Measurements from ENCODE around the gene ANKFY1. TPM values are rescaled to one million over a fixed set of nuclear protein-coding genes. Genes with fewer than 3 reads are reported as not detected.
A peak's percentile ranks its signal among the peaks of the same experiment; 100 is the strongest.

The ANKFY1 gene
- total and polyA plus RNA-seq, 9 of the 15 experiments (the other 6 are each of a cell fraction or from before 2014, with no cell fraction given) = 4.3 to 25.6 (median 12.2) TPM

DNA sequence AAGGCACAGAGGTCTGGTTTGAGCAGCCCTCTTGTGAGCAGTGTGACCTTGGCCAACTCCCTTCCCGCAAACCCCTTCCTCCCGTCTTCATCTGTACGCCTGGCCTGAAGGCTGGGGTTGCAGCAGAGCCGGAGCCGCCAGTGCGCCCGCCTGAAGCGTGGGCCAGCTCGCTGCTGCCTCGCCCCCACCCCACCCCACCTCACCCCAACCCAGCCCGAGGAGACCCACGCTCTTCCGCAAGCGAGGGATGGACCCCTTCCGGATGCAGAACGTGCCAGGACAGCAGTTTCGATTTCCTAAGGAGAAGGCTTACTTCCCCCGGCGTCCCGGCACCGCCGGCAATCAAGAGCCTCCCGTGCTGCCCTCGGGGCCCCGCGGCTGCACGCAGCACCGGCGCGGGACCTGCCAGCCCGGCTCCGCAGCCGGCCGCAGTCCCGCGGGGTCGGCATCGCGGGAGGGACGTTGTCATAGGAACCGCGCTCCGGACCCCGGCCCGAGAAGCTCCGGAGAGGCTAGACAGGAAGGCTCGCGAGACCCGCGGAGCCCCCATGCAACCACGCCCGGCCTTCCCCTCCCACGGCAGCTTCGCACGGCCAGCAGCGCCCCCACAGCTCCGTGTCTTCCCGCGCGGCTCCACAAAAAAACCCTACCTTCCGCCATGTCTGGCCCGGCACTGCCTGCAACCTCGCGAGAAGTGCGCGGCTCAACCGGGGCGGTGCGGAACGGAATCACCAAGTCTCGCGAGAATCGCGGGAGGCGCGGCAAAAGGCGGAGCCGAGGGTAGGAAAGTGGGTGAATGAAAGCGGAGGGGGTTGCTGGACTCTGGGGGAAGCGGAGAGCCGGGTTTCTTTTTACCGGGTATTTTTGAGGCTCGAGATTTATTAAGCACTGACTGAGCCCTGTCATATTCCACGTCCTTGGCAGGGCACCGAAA is at the start of gene ANKFY1 (continued):
- TF ChIP-seq TFAP4 (CRISPR knock-in tag; IDR thresholded peaks at IDR 0.05; ENCODE audit: borderline replicate concordance) (peak; percentile 37; the same call in 1 of the 2 replicates), NR4A1 (CRISPR knock-in tag; IDR thresholded peaks at IDR 0.05) (no peak), NR4A1 (tag; IDR thresholded peaks at IDR 0.05) (no peak), MXI1 (IDR thresholded peaks at IDR 0.05; ENCODE audit: low read depth, low read length) (0 out of 2 replicates have a peak, but pooled peaks have one; percentile 17), HDAC2 (IDR thresholded peaks at IDR 0.05) (no peak), ZNF584 (CRISPR knock-in tag; IDR thresholded peaks at IDR 0.05; ENCODE audit: low read depth) (no peak), HMBOX1 (IDR thresholded peaks at IDR 0.05) (peak; percentile 80; the same call in 1 of the 2 replicates), RNF219 (CRISPR knock-in tag; IDR thresholded peaks at IDR 0.05) (no peak), PHF8 (IDR thresholded peaks at IDR 0.05; ENCODE audit: borderline replicate concordance, low read length) (peak; percentile 79; the same call in 1 of the 2 replicates), RBFOX2 (IDR thresholded peaks at IDR 0.05; ENCODE audit: low read depth, low read length) (peak; percentile 90), GMEB1 (CRISPR knock-in tag; IDR thresholded peaks at IDR 0.05) (no peak), ZNF511 (CRISPR knock-in tag; IDR thresholded peaks at IDR 0.05) (no peak), MAZ (CRISPR knock-in tag; conservative IDR thresholded peaks at IDR 0.05 in 1 of 2, IDR thresholded peaks at IDR 0.05 in 1 of 2) (peak in 1 of 2 experiments; percentile 54; a peak in 2 of 4 replicates)
- TF ChIP-seq, protein P1, sequence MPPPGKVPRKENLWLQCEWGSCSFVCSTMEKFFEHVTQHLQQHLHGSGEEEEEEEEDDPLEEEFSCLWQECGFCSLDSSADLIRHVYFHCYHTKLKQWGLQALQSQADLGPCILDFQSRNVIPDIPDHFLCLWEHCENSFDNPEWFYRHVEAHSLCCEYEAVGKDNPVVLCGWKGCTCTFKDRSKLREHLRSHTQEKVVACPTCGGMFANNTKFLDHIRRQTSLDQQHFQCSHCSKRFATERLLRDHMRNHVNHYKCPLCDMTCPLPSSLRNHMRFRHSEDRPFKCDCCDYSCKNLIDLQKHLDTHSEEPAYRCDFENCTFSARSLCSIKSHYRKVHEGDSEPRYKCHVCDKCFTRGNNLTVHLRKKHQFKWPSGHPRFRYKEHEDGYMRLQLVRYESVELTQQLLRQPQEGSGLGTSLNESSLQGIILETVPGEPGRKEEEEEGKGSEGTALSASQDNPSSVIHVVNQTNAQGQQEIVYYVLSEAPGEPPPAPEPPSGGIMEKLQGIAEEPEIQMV (tag; conservative IDR thresholded peaks at IDR 0.05; ENCODE audit: low read depth) = no peak
- TF ChIP-seq, protein P2, sequence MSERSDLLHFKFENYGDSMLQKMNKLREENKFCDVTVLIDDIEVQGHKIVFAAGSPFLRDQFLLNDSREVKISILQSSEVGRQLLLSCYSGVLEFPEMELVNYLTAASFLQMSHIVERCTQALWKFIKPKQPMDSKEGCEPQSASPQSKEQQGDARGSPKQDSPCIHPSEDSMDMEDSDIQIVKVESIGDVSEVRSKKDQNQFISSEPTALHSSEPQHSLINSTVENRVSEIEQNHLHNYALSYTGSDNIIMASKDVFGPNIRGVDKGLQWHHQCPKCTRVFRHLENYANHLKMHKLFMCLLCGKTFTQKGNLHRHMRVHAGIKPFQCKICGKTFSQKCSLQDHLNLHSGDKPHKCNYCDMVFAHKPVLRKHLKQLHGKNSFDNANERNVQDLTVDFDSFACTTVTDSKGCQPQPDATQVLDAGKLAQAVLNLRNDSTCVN (CRISPR knock-in tag; IDR thresholded peaks at IDR 0.05) = no peak

Measured in K562 (cell line).